NCI-H748 treated with DMSO at 0.1 percent for 48 hours (cell line): ENCODE results near the gene JPH4.

Source experiments
- DNase-seq: peaks from one replicate; lab custom pipeline; 2025; lab: John Stamatoyannopoulos, UW

JPH4 gene

DNA sequence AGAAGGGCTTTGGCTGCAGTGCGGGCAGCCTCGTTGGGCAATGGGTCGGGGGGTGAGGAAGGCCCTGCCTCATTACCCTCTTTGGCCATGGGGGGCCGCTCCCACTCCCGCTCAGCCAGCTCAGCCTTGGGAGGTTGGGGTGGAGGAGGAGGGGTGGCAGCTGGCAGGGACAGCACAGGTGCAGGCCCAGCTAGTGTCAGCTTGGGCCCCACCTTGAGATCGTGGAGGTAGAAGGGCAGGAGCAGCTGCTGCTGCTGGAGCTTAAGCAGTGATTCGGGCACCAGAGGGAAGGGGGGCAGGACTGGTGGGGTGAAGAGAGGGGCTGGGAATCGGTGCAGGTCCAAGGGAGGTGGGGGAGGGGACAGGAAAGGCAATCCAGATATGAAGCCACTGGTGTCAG is 53.0 kb downstream of the JPH4 start:
- no peak for DNase-seq

DNA sequence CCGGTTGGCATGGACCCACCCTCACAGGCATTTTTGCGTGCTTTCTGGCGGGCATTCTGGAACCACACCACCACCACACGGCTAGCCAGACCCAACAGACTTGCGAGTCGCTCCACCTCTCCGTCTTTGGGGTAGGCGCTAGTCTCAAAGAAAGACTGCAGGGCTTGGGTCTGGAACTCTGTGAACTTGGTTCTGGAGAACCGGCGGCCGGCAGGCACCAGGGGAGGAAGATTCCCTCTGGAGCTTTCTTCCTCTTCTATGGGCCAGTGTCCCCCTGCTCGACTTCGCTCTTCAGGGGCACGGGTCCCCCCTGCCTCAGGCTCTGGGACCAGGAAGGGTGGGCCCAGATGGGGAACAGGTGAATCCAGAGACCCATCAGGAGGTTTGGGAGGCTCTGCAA is 53.6 kb downstream of the JPH4 start:
- no peak for DNase-seq

DNA sequence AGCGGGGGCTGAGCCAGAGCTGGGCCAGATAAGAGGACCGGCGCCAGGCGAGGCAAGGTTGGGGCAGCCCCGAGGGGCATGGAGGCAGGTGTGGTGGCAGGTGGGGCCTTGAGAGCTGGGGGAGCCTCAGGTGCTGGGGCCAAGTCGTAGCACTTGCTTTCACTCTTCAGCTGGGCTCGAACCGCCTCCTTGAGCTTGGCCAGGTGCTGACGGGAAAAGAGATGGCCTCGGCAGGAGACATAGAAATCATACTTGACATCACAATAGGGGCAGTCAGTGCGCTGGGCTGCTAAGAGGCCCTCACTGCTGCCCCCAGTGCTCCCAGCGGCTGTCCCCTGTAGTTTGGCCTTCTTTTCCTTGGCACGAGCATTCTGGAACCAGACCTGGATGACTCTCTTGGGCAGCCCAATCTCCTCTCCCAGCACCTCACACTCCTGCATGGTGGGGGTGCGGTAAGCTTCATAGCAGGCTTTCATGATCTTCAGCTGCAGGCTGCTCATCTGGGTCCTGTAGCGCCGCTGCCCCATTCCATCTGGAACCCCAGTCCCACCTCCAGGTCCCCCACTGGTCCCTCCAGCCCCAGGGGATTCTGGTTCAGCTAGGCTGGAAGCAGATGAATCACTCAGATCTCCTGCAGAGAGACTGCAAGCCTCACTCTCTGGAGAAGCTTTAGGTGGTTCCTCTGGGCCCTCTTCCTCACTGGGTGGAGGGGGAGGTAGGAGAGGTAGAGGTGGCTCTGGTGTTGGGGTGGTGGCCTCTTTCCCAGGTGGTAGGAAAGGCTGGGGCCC is 55.2 kb downstream of the JPH4 start:
- DNase-seq, result no peak

DNA sequence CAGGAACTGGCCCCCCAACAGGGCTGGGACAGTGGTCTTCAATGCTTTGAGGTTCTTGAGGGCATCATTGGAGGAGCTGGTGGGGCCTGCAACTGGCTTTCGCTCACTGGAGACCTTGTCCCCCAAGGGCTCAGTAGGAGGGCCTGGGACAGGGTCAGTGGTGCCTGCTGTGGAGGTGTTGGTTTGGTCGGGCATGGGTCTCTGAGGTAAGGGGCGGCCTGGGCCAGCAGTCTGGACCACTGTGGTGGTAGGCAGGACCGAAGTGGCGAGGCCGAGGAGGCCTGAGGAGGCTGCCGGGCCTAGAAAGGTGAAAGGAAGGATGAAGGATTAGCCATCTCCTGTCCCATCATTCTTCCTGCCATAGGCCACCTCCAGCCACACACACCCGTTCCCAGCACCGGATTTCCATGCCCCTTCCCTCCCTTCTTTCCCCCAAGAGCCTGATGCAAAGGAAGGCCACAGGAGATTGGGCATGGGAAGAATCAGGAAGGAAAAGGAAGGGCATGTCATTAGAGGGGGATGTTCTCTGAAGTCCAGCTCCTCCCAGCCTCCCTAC is 55.9 kb downstream of the JPH4 start:
- no peak for DNase-seq

GRCh38 chr14:23521785-23522640 is 56.6 kb downstream of the JPH4 start:
- no peak for DNase-seq

- no peak for DNase-seq
These were observed 57.6 kb downstream of the JPH4 start for GRCh38 chr14:23520899-23521533.

DNA sequence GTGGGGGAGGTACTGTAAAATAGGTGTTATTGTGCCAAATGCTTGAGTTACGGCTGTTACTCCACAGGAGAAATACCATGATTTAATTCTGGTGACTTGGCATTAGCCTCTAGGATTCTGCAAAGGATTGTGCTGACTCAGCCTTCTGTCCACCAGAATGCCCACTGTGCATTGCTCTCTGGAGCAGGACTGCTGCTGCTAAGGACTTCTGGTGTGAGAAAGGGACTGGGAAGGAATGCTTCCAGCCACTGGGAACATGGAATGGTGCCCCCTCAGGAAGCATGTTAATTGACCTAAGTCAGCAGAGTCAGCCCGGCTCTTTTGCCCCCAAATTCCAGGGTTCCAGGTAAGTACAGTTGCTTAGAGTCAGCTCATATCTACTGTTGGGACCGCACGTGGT is 59.9 kb downstream of the JPH4 start:
- no peak for DNase-seq
